ENCODE results near the gene SCFD2. TPM values are rescaled to one million over a fixed set of nuclear protein-coding genes. Genes with fewer than 3 reads are reported as not detected.

The SCFD2 gene
- polyA plus RNA-seq, 2 of the 4 experiments (the other 2 are of a cell fraction) = 7.6 to 10.8 TPM

- ATAC-seq (no peak), FAIRE-seq (no peak), DNase-seq (ENCODE audit: low read depth in 1 of 2, low spot score in 1 of 2) (no peak)
- 83% methylated on average over 6 of the region's 6 CpGs for WGBS (ENCODE audit: missing lambda C conversion rate)
- H3K4me1 ChIP-seq = no peaks in the 10 kb centered on the region
- ChIA-PET POLR2A (no interaction called here), CTCF (no interaction called here)
- no peak overlapping the region for H3K4me2 ChIP-seq
- H3K27ac ChIP-seq = no peak overlapping the region
- no peak for TF ChIP-seq JUNB (IDR thresholded peaks at IDR 0.05)
- TF ChIP-seq NR3C1 (IDR thresholded peaks at IDR 0.05) = no peak
- TF ChIP-seq KDM5A (IDR thresholded peaks at IDR 0.05) = no peak
- TF ChIP-seq ZSCAN20 (CRISPR knock-in tag; IDR thresholded peaks at IDR 0.05) = no peak
- TF ChIP-seq SMC3 (IDR thresholded peaks at IDR 0.05) = no peak
- TF ChIP-seq RAD21 (conservative IDR thresholded peaks at IDR 0.05 in 1 of 2, IDR thresholded peaks at IDR 0.05 in 1 of 2) = no peak
- no peak for TF ChIP-seq HES2 (IDR thresholded peaks at IDR 0.05)
- no peak for TF ChIP-seq HEYL (CRISPR knock-in tag; IDR thresholded peaks at IDR 0.05)
- TF ChIP-seq NPAS2 (CRISPR knock-in tag; IDR thresholded peaks at IDR 0.05; ENCODE audit: borderline replicate concordance) = no peak
- no peak for TF ChIP-seq ATOH8 (CRISPR knock-in tag; IDR thresholded peaks at IDR 0.05; ENCODE audit: low read depth)
- no peak for TF ChIP-seq ELK1 (IDR thresholded peaks at IDR 0.05; ENCODE audit: low read depth, low read length)
- no peak for TF ChIP-seq RFX5 (IDR thresholded peaks at IDR 0.05)
- TF ChIP-seq MAZ (IDR thresholded peaks at IDR 0.05; ENCODE audit: borderline replicate concordance, low read depth, low read length) = no peak
- H3K9me3 ChIP-seq = no peaks in the 10 kb centered on the region
- H3K4me3 ChIP-seq = no peak overlapping the region
Measured at GRCh38 chr4:53120778-53121177, 245.1 kb downstream of the SCFD2 start.

GRCh38 chr4:53119680-53120079 lies 246.2 kb downstream of the SCFD2 start:
- ChIA-PET POLR2A (no interaction called here), CTCF (no interaction called here)
- TF ChIP-seq HOXB5 (CRISPR knock-in tag; IDR thresholded peaks at IDR 0.05) = no peak
- no peak for TF ChIP-seq MAFK (IDR thresholded peaks at IDR 0.05; ENCODE audit: partially characterized antibody)
- TF ChIP-seq HOXB13 (CRISPR knock-in tag; IDR thresholded peaks at IDR 0.05; ENCODE audit: low read depth) = no peak
- TF ChIP-seq CTCF (IDR thresholded peaks at IDR 0.05) = no peak
- TF ChIP-seq ZSCAN20 (CRISPR knock-in tag; IDR thresholded peaks at IDR 0.05) = no peak
- TF ChIP-seq CHD2 (IDR thresholded peaks at IDR 0.05; ENCODE audit: low read length, partially characterized antibody) = no peak
- TF ChIP-seq CBX2 (IDR thresholded peaks at IDR 0.05; ENCODE audit: borderline replicate concordance, low read depth) = no peak
- TF ChIP-seq REST (IDR thresholded peaks at IDR 0.05) = no peak
- no peak for TF ChIP-seq EHMT2 (IDR thresholded peaks at IDR 0.05; ENCODE audit: low read depth)
- TF ChIP-seq TP53 (CRISPR knock-in tag; IDR thresholded peaks at IDR 0.05) = no peak
- no peak for TF ChIP-seq RNF2 (IDR thresholded peaks at IDR 0.05; ENCODE audit: borderline replicate concordance, low read depth)
- no peak for TF ChIP-seq E2F6 (IDR thresholded peaks at IDR 0.05; ENCODE audit: borderline replicate concordance, low read depth)
- TF ChIP-seq JUNB (IDR thresholded peaks at IDR 0.05) = no peak
- TF ChIP-seq SREBF2 (IDR thresholded peaks at IDR 0.05) = no peak
- no peak for TF ChIP-seq RAD21 (conservative IDR thresholded peaks at IDR 0.05 in 1 of 2, IDR thresholded peaks at IDR 0.05 in 1 of 2)
- TF ChIP-seq HES2 (IDR thresholded peaks at IDR 0.05) = no peak
- TF ChIP-seq ATOH8 (CRISPR knock-in tag; IDR thresholded peaks at IDR 0.05; ENCODE audit: low read depth) = no peak
- no peak overlapping the region for H3K4me2 ChIP-seq
- H3K4me3 ChIP-seq = no peak overlapping the region
- H3K4me1 ChIP-seq = no peaks in the 10 kb centered on the region
- DNase-seq (ENCODE audit: low read depth in 1 of 2, low spot score in 1 of 2) = no peak
- no peak for FAIRE-seq
- H3K9me3 ChIP-seq = no peaks in the 10 kb centered on the region
- H3K27ac ChIP-seq = no peak overlapping the region
- ATAC-seq = no peak
